IMR-90 (cell line): ENCODE results near the gene COX6A1. TPM values are rescaled to one million over a fixed set of nuclear protein-coding genes. Genes with fewer than 3 reads are reported as not detected.
A peak's percentile ranks its signal among the peaks of the same experiment; 100 is the strongest.

ENCODE experiments used
- ATAC-seq: fragments of 200-7000 bp; cut with Tn5 transposase; 2 replicates; pipeline ENCODE4 v1.9.1; 2020; ENCODE audit warnings: low read depth, mild to moderate bottlenecking, moderate library complexity
- BruUV-seq: library from RNA; stranded (reverse); fragments of 400-500 nt; replicated peaks from 2 replicates; lab custom pipeline; 2021; lab: Mats Ljungman, UMichigan
- CTCF ChIA-PET: fragments of 300-600 bp; formaldehyde crosslinking; extraction: SDS; loops from one replicate; lab custom pipeline; 2021; ENCODE audit warnings: antibody characterized with exemption; lab: Yijun Ruan, JAX
- POLR2A ChIA-PET: fragments of 300-600 bp; sonication (Branson Sonifier 250); formaldehyde crosslinking; loops from one replicate; lab custom pipeline; 2022; ENCODE audit warnings: antibody characterized with exemption; ENCODE audit not compliant: unreplicated experiment; lab: Charles Lee
- DNase-seq: peaks from one replicate; pipeline ENCODE4 v3.0.0; 2013
- H2AFZ ChIP-seq: replicated peaks from 2 replicates; pipeline ENCODE3; 2013; ENCODE audit warnings: low read length, mild to moderate bottlenecking; ENCODE audit not compliant: poor library complexity
- H2AK5ac ChIP-seq: 2 replicates; pipeline ENCODE4 v1.6.1; 2013; ENCODE audit warnings: low read depth, low read length, inconsistent platforms
- H2AK9ac ChIP-seq: replicated peaks from 2 replicates; pipeline ENCODE3; 2013; ENCODE audit warnings: mild to moderate bottlenecking, low read depth, low read length, moderate library complexity; ENCODE audit not compliant: poor library complexity
- H2BK120ac ChIP-seq: 2 replicates; pipeline ENCODE4 v1.6.1; 2013; ENCODE audit warnings: low read depth, low read length, inconsistent platforms
- H2BK15ac ChIP-seq: 3 replicates; pipeline ENCODE4 v1.6.1; 2013; ENCODE audit warnings: low read depth, low read length, inconsistent platforms
- H2BK20ac ChIP-seq: 2 replicates; pipeline ENCODE4 v1.6.1; 2013; ENCODE audit warnings: low read depth, mild to moderate bottlenecking, inconsistent platforms, low read length, moderate library complexity
- H2BK5ac ChIP-seq: 2 replicates; pipeline ENCODE4 v1.6.1; 2013; ENCODE audit warnings: mild to moderate bottlenecking, low read depth, low read length, inconsistent platforms; ENCODE audit not compliant: poor library complexity, severe bottlenecking
- H3K14ac ChIP-seq: replicated peaks from 2 replicates; pipeline ENCODE4 v1.6.1; 2013; ENCODE audit warnings: low read depth, low read length, inconsistent platforms
- H3K18ac ChIP-seq: 2 replicates; pipeline ENCODE4 v1.6.1; 2013; ENCODE audit warnings: low read depth, low read length, control low read depth
- H3K23ac ChIP-seq: 2 replicates; pipeline ENCODE4 v1.6.1; 2013; ENCODE audit warnings: low read depth, low read length, inconsistent platforms
- H3K27ac ChIP-seq: 2 replicates; pipeline ENCODE4 v1.5.1; 2013; ENCODE audit warnings: mild to moderate bottlenecking, control low read depth, low read length; ENCODE audit not compliant: insufficient read depth
- H3K27me3 ChIP-seq: 2 replicates; pipeline ENCODE4 v1.6.1; 2013; ENCODE audit warnings: low read length; ENCODE audit not compliant: control insufficient read depth, insufficient read depth
- H3K36me3 ChIP-seq: 2 replicates; pipeline ENCODE4 v1.6.1; 2013; ENCODE audit warnings: low read length, mixed read lengths; ENCODE audit not compliant: control insufficient read depth, insufficient read depth
- H3K4ac ChIP-seq: 2 replicates; pipeline ENCODE4 v1.6.1; 2013; ENCODE audit warnings: low read depth, low read length, inconsistent platforms
- H3K4me1 ChIP-seq: 2 replicates; pipeline ENCODE4 v1.6.1; 2013; ENCODE audit warnings: low read length, mixed read lengths; ENCODE audit not compliant: control insufficient read depth, insufficient read depth
- H3K4me2 ChIP-seq: 2 replicates; pipeline ENCODE4 v1.6.1; 2013; ENCODE audit warnings: low read depth, mild to moderate bottlenecking, control low read depth, low read length, moderate library complexity
- H3K4me3 ChIP-seq: 2 replicates; pipeline ENCODE4 v1.5.1; 2013; ENCODE audit warnings: low read depth, mild to moderate bottlenecking, control low read depth, low read length, moderate library complexity; ENCODE audit not compliant: insufficient read depth
- H3K56ac ChIP-seq: 2 replicates; pipeline ENCODE4 v1.6.1; 2013; ENCODE audit warnings: low read length, inconsistent platforms; ENCODE audit not compliant: insufficient read depth; ENCODE audit errors: extremely low read depth
- H3K79me1 ChIP-seq, 2 experiments: 2 replicates each; pipeline ENCODE4 v1.6.1; 2013; ENCODE audit warnings: low read length in 2 of 2, inconsistent platforms in 1 of 2, low read depth in 1 of 2
- H3K9ac ChIP-seq: 2 replicates; pipeline ENCODE4 v1.6.1; 2013; ENCODE audit warnings: low read depth, low read length, control low read depth
- H3K9me1 ChIP-seq: 2 replicates; pipeline ENCODE4 v1.6.1; 2013; ENCODE audit warnings: low read length, inconsistent platforms; ENCODE audit not compliant: insufficient read depth
- H3K9me3 ChIP-seq: 2 replicates; pipeline ENCODE4 v1.6.1; 2013; ENCODE audit warnings: low read length; ENCODE audit not compliant: control insufficient read depth, insufficient read depth
- H4K20me1 ChIP-seq: 2 replicates; pipeline ENCODE4 v1.6.1; 2013; ENCODE audit warnings: low read length, inconsistent platforms; ENCODE audit not compliant: insufficient read depth
- H4K5ac ChIP-seq: 2 replicates; pipeline ENCODE4 v1.6.1; 2013; ENCODE audit warnings: mild to moderate bottlenecking, low read depth, low read length, control low read depth
- H4K8ac ChIP-seq, 2 experiments: 2 replicates each; pipeline ENCODE4 v1.6.1; 2013; ENCODE audit warnings: low read depth in 2 of 2, low read length in 2 of 2, control low read depth in 1 of 2, inconsistent platforms in 1 of 2
- H4K91ac ChIP-seq: 2 replicates; pipeline ENCODE4 v1.6.1; 2013; ENCODE audit warnings: low read depth, low read length, inconsistent platforms; ENCODE audit not compliant: insufficient read depth
- BHLHE40 ChIP-seq: fragments of 150-350 bp; IDR thresholded peaks from 2 replicates; pipeline ENCODE4 v1.6.1; 2016; ENCODE audit warnings: mild to moderate bottlenecking, low read depth, low read length
- CEBPB ChIP-seq: IDR thresholded peaks from 2 replicates; pipeline ENCODE4 v1.6.1; 2012; ENCODE audit warnings: low read depth, low read length, improper control_type of control experiment
- FOS ChIP-seq: fragments of 150-350 bp; IDR thresholded peaks from 2 replicates; pipeline ENCODE4 v1.6.1; 2016; ENCODE audit warnings: low read depth, low read length
- MXI1 ChIP-seq: IDR thresholded peaks from 2 replicates; pipeline ENCODE4 v1.6.1; 2012; ENCODE audit warnings: low read depth, mild to moderate bottlenecking, low read length, moderate library complexity, borderline replicate concordance
- NFE2L2 ChIP-seq: fragments of 150-350 bp; IDR thresholded peaks from 2 replicates; pipeline ENCODE4 v1.6.1; 2016; ENCODE audit warnings: low read depth, mild to moderate bottlenecking, low read length
- POLR2A ChIP-seq: IDR thresholded peaks from 2 replicates; pipeline ENCODE4 v1.6.1; 2012; ENCODE audit warnings: mild to moderate bottlenecking, low read depth, low read length
- RAD21 ChIP-seq: IDR thresholded peaks from 2 replicates; pipeline ENCODE4 v1.6.1; 2012; ENCODE audit warnings: low read length, improper control_type of control experiment
- RCOR1 ChIP-seq: IDR thresholded peaks from 2 replicates; pipeline ENCODE4 v1.6.1; 2012; ENCODE audit warnings: mild to moderate bottlenecking, low read length, improper control_type of control experiment; ENCODE audit not compliant: insufficient replicate concordance
- RFX5 ChIP-seq: IDR thresholded peaks from 2 replicates; pipeline ENCODE4 v1.8.0; 2012; ENCODE audit warnings: low read depth, mild to moderate bottlenecking, low read length, moderate library complexity
- SMC3 ChIP-seq: fragments of 150-350 bp; IDR thresholded peaks from 2 replicates; pipeline ENCODE4 v1.6.1; 2016; ENCODE audit warnings: low read depth, mild to moderate bottlenecking, antibody characterized with exemption, low read length, moderate library complexity
- USF2 ChIP-seq: fragments of 150-350 bp; IDR thresholded peaks from 2 replicates; pipeline ENCODE4 v1.6.1; 2017; ENCODE audit warnings: mild to moderate bottlenecking, antibody characterized with exemption, low read length, low read depth
- WGBS, 2 experiments: methylation state at CpG; one replicate each; pipeline versions ENCODE4 v1.1.5 to v1.1.7; 2013; ENCODE audit warnings: missing lambda C conversion rate in 2 of 2; ENCODE audit not compliant: insufficient read length in 1 of 2; ENCODE audit errors: extremely low coverage in 2 of 2; 5-methylcytosine and 5-hydroxymethylcytosine counted together
- dilution Hi-C: fragments of 300-500 bp; cut with HindIII; formaldehyde crosslinking; loops from one replicate; pipeline ENCODE4 v1.14.3; 2018; ENCODE audit warnings: low sequenced_read_pairs; ENCODE audit not compliant: unreplicated experiment
- in situ Hi-C: fragments of 300-500 bp; cut with MboI; formaldehyde crosslinking; loops from 3 replicates; pipeline ENCODE4 v1.14.3; 2019; ENCODE audit warnings: low sequenced_read_pairs, inconsistent platforms, mixed read lengths
- intact Hi-C: fragments of 100-400 bp; cut with micrococcal nuclease; formaldehyde crosslinking; loops from 2 replicates; pipeline ENCODE4 v1.10.0; 2022
- polyA plus RNA-seq, 3 experiments: library from polyadenylated mRNA; depleted of rRNA; stranded (reverse); fragments of >200 nt; gene quantifications; 2 replicates each; pipeline ENCODE4 v1.2.3, GENCODE V29; 2012; ENCODE audit warnings: low replicate concordance in 1 of 3
- total RNA-seq: library from RNA; depleted of rRNA; stranded (reverse); fragments of >200 nt; gene quantifications from 2 replicates; pipeline ENCODE4 v1.2.3, GENCODE V29; 2012
- TF ChIP-seq, protein P1 (sequence below): conservative IDR thresholded peaks from 2 replicates; pipeline ENCODE4 v1.5.1; 2012; ENCODE audit warnings: mild to moderate bottlenecking, low read depth, low read length, improper control_type of control experiment

COX6A1 gene
- total and polyA plus RNA-seq, 2 of the 4 experiments (the other 2 are of a cell fraction) = 396 to 541 TPM

GRCh38 chr12:120489018-120489417 is 51.1 kb downstream of the COX6A1 start:
- H3K9me3 ChIP-seq = no peaks in the 10 kb centered on the region
- no peak overlapping the region for H2AFZ ChIP-seq
- H3K79me1 ChIP-seq = peaks cover 8 to 25% of the 10 kb centered on the region in 2 experiments
- H3K4me1 ChIP-seq = no peaks in the 10 kb centered on the region
- BruUV-seq = no TSS peak
- peaks cover 6% of the 10 kb centered on the region for H3K36me3 ChIP-seq
- no peaks in the 10 kb centered on the region for H3K27me3 ChIP-seq
- dilution Hi-C loops = no loop called here
- ATAC-seq = peak; percentile 40; the same call in 1 of the 2 replicates
- H2AK9ac ChIP-seq = peak overlapping the region; percentile 51
- no peak overlapping the region for H3K27ac ChIP-seq
- H2AK5ac ChIP-seq = no peak overlapping the region
- no peak overlapping the region for H4K5ac ChIP-seq
- peak; percentile 49 for DNase-seq
- H3K18ac ChIP-seq = no peak overlapping the region
- no peak overlapping the region for H2BK20ac ChIP-seq
- TF ChIP-seq RAD21 (no peak), BHLHE40 (no peak), NFE2L2 (no peak), FOS (no peak), MXI1 (no peak), SMC3 (no peak), POLR2A (no peak), RCOR1 (no peak), CEBPB (no peak), USF2 (no peak), RFX5 (no peak)
- TF ChIP-seq, protein P1, sequence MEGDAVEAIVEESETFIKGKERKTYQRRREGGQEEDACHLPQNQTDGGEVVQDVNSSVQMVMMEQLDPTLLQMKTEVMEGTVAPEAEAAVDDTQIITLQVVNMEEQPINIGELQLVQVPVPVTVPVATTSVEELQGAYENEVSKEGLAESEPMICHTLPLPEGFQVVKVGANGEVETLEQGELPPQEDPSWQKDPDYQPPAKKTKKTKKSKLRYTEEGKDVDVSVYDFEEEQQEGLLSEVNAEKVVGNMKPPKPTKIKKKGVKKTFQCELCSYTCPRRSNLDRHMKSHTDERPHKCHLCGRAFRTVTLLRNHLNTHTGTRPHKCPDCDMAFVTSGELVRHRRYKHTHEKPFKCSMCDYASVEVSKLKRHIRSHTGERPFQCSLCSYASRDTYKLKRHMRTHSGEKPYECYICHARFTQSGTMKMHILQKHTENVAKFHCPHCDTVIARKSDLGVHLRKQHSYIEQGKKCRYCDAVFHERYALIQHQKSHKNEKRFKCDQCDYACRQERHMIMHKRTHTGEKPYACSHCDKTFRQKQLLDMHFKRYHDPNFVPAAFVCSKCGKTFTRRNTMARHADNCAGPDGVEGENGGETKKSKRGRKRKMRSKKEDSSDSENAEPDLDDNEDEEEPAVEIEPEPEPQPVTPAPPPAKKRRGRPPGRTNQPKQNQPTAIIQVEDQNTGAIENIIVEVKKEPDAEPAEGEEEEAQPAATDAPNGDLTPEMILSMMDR = no peak
- CTCF ChIA-PET = interaction anchor here (0.6 kb wide), 1 partner anchor 186 kb away, joined by 6 read pairs; no protein-coding TSS in a partner anchor
- H3K4me3 ChIP-seq = no peak overlapping the region
- H4K91ac ChIP-seq = no peak overlapping the region
- 81% methylated on average over 4 of the region's 4 CpGs; no CpG with 5 or more reads in 1 of the 2 experiments for WGBS, 2 experiments
- H3K4ac ChIP-seq = no peak overlapping the region
- H2BK120ac ChIP-seq = no peak overlapping the region
- H4K8ac ChIP-seq = no peak overlapping the region
- no peak overlapping the region for H2BK15ac ChIP-seq
- POLR2A ChIA-PET = no interaction called here
- H2BK5ac ChIP-seq = no peak overlapping the region
- in situ Hi-C loops = no loop called here
- intact Hi-C loops = no loop called here
- H3K9ac ChIP-seq = no peak overlapping the region
- H3K14ac ChIP-seq = no peak overlapping the region
- no peak overlapping the region for H3K56ac ChIP-seq
- H4K20me1 ChIP-seq = no peaks in the 10 kb centered on the region
- H3K9me1 ChIP-seq = peaks cover 6% of the 10 kb centered on the region
- H3K23ac ChIP-seq = no peak overlapping the region
- H3K4me2 ChIP-seq = no peak overlapping the region
